Measurements from ENCODE around the gene IL6R. TPM values are rescaled to one million over a fixed set of nuclear protein-coding genes. Genes with fewer than 3 reads are reported as not detected.

The IL6R gene
- total and polyA plus RNA-seq, 8 donors = 1.9 to 73.9 (median 21.1) TPM

DNA sequence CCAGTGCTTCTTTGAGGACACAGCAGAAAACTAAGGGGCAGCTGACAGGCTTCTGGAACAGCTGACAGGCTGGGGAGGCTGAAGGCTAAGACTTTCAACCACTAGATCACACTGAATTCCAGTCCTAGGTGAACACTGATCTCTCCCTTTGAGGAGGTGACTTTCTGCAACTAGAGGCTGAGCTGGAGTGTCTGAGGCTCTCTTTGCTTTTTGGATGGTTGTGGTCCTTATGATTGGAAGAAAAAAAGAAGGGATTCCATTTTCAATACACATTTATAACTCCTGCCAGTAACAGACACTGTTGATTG lies 1.4 kb downstream of the IL6R start:
- intact Hi-C loops (cut with DNase I; ENCODE audit: low total_unique reads) = loop anchor here (10.0 kb wide), 1 partner anchor 58 kb away; no protein-coding TSS in a partner anchor
- Histone ChIP-seq H3K36me3 (peaks cover 0 to 5% (median 0%) of the 10 kb centered on the region in 4 donors), H3K27ac (peak overlapping the region; percentile 88 to 99 (median 98)), H3K9me3 (no peaks in the 10 kb centered on the region), H3K4me1 (peaks cover 37 to 93% (median 64%) of the 10 kb centered on the region in 4 donors), H3K4me3 (peak overlapping the region; percentile 65 to 79 (median 74)), H3K27me3 (no peaks in the 10 kb centered on the region)
- TF ChIP-seq POLR2A (IDR thresholded peaks at IDR 0.05) = no peak
- TF ChIP-seq EP300 (IDR thresholded peaks at IDR 0.05) = no peak
- no peak for TF ChIP-seq POLR2AphosphoS5 (IDR thresholded peaks at IDR 0.05)
- TF ChIP-seq, protein P1, sequence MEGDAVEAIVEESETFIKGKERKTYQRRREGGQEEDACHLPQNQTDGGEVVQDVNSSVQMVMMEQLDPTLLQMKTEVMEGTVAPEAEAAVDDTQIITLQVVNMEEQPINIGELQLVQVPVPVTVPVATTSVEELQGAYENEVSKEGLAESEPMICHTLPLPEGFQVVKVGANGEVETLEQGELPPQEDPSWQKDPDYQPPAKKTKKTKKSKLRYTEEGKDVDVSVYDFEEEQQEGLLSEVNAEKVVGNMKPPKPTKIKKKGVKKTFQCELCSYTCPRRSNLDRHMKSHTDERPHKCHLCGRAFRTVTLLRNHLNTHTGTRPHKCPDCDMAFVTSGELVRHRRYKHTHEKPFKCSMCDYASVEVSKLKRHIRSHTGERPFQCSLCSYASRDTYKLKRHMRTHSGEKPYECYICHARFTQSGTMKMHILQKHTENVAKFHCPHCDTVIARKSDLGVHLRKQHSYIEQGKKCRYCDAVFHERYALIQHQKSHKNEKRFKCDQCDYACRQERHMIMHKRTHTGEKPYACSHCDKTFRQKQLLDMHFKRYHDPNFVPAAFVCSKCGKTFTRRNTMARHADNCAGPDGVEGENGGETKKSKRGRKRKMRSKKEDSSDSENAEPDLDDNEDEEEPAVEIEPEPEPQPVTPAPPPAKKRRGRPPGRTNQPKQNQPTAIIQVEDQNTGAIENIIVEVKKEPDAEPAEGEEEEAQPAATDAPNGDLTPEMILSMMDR (IDR thresholded peaks at IDR 0.05) = no peak
- DNase-seq = no peak

GRCh38 chr1:154406886-154407197 lies 1.7 kb downstream of the IL6R start:
- intact Hi-C loops (cut with DNase I; ENCODE audit: low total_unique reads) = loop anchor here (10.0 kb wide), 1 partner anchor 58 kb away; no protein-coding TSS in a partner anchor
- Histone ChIP-seq H3K36me3 (peaks cover 0 to 5% (median under 1%) of the 10 kb centered on the region in 4 donors), H3K27ac (peak overlapping the region; percentile 12 to 99 (median 98)), H3K27me3 (no peaks in the 10 kb centered on the region), H3K9me3 (no peaks in the 10 kb centered on the region), H3K4me1 (peaks cover 37 to 92% (median 64%) of the 10 kb centered on the region in 4 donors), H3K4me3 (peak overlapping the region; percentile 65 to 79 (median 74))
- WGBS, 5 donors = 69 to 93% (median 79%) methylated on average over 3 of the region's 3 CpGs
- DNase-seq = no peak
- TF ChIP-seq POLR2A (IDR thresholded peaks at IDR 0.05) (no peak), EP300 (IDR thresholded peaks at IDR 0.05) (no peak)
- TF ChIP-seq, protein P1 (IDR thresholded peaks at IDR 0.05) = no peak

GRCh38 chr1:154407198-154408091 lies 2.3 kb downstream of the IL6R start:
- Histone ChIP-seq H3K27me3 (no peaks in the 10 kb centered on the region), H3K36me3 (peaks cover 0 to 5% (median 2%) of the 10 kb centered on the region in 4 donors), H3K4me3 (peak overlapping the region; percentile 65 to 79 (median 74)), H3K4me1 (peaks cover 37 to 92% (median 64%) of the 10 kb centered on the region in 4 donors), H3K27ac (peak overlapping the region; percentile 27 to 99 (median 98)), H3K9me3 (no peaks in the 10 kb centered on the region)
- DNase-seq = peak; percentile 39 to 49
- 40 to 61% (median 58%) methylated on average over 11 of the region's 11 CpGs for WGBS, 5 donors
- intact Hi-C loops (cut with DNase I; ENCODE audit: low total_unique reads) = loop anchor here (10.0 kb wide), 1 partner anchor 57 kb away; no protein-coding TSS in a partner anchor
- TF ChIP-seq EP300 (IDR thresholded peaks at IDR 0.05) (no peak), POLR2A (IDR thresholded peaks at IDR 0.05) (no peak), POLR2AphosphoS5 (IDR thresholded peaks at IDR 0.05) (no peak)
- TF ChIP-seq, protein P1 (IDR thresholded peaks at IDR 0.05) = no peak

- DNase-seq = peak in 1 of 2 donors; percentile 61
- WGBS, 5 donors = 28 to 57% (median 43%) methylated on average over 7 of the region's 7 CpGs
- H3K27me3 ChIP-seq = no peaks in the 10 kb centered on the region
- peak overlapping the region; percentile 65 to 79 (median 74) for H3K4me3 ChIP-seq
- H3K4me1 ChIP-seq = peaks cover 37 to 92% (median 71%) of the 10 kb centered on the region in 4 donors
- TF ChIP-seq POLR2AphosphoS5 (IDR thresholded peaks at IDR 0.05) (peak in 2 of 3 donors; percentile 47 to 83), EP300 (IDR thresholded peaks at IDR 0.05) (peak; percentile 52), POLR2A (IDR thresholded peaks at IDR 0.05) (no peak)
- TF ChIP-seq, protein P1 (IDR thresholded peaks at IDR 0.05) = no peak
- H3K36me3 ChIP-seq = peaks cover 0 to 5% (median 2%) of the 10 kb centered on the region in 4 donors
- intact Hi-C loops (cut with DNase I; ENCODE audit: low total_unique reads) = loop anchor here (10.0 kb wide), 1 partner anchor 57 kb away; no protein-coding TSS in a partner anchor
- H3K27ac ChIP-seq = peak overlapping the region; percentile 26 to 99 (median 98)
- no peaks in the 10 kb centered on the region for H3K9me3 ChIP-seq
These were observed 3.1 kb downstream of the IL6R start for GRCh38 chr1:154408174-154408777.
